H1 (cell line): Measurements from ENCODE around the gene PLCB1. TPM values are rescaled to one million over a fixed set of nuclear protein-coding genes. Genes with fewer than 3 reads are reported as not detected.

ENCODE experiments used
- KDM4A ChIP-seq: IDR thresholded peaks from one replicate; pipeline ENCODE4 v1.7.1; 2012; ENCODE audit warnings: low read depth, mild to moderate bottlenecking, moderate library complexity, low read length, inconsistent platforms; ENCODE audit not compliant: severe bottlenecking
- PHF8 ChIP-seq: fragments of 200-600 bp; sonication (generic); conservative IDR thresholded peaks from 2 replicates; pipeline ENCODE4 v1.7.1; 2012; ENCODE audit warnings: low read depth, mild to moderate bottlenecking, inconsistent platforms, low read length, moderate library complexity
- RFX5 ChIP-seq: IDR thresholded peaks from 2 replicates; pipeline ENCODE4 v1.6.1; 2011; ENCODE audit warnings: low read depth, low read length, improper control_type of control experiment, borderline replicate concordance
- TAF7 ChIP-seq: optimal IDR thresholded peaks from 2 replicates; pipeline ENCODE3; 2011; ENCODE audit warnings: low read depth, mild to moderate bottlenecking, inconsistent platforms, low read length, moderate library complexity, borderline replicate concordance
- polyA plus RNA-seq, 7 experiments: library from polyadenylated mRNA; depleted of rRNA in 3 of 7; stranded (reverse) in 5 of 7; unstranded in 2 of 7; fragments of >200 nt in 5 of 7; fragments of 200-250 nt in 2 of 7; gene quantifications; 1 replicate in 5 of 7; 2 replicates in 1 of 7; 4 replicates in 1 of 7; pipeline versions ENCODE4 v1.2.1 to v1.2.3, GENCODE V29; 2011 to 2013; ENCODE audit warnings: missing spikeins in 2 of 7, mixed read lengths in 2 of 7
- total RNA-seq: library from RNA; stranded (reverse); fragmentation: NEBNext Ultra II Directional; extraction: Animal tissue kit (Norgen Biotek cat#: 25700); gene quantifications from 2 replicates; pipeline ENCODE4 v1.2.1, GENCODE V29; 2021

PLCB1 gene
- total and polyA plus RNA-seq, 2 of the 8 experiments (the other 6 are each of a cell fraction or from before 2014, with no cell fraction given), result 2.6 to 9.1 TPM

DNA sequence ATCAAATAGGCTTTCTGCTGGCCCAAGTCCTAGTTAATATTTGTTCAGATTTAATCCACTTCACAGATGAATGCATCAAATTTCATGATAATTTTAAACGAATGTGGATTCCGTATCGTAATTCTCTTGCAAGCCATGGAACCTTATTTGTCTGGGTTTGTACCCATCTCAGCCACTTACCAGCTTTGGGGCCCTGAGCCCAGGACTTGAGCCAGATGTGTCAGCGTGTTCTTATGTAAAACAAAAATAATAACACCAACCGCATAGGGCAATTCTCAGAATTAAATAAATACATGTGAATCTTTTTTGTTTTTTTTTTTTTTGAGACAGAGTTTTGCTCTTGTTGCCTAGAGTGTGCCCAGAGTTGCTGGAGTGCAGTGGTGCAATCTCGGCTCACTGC is 654.3 kb downstream of the PLCB1 start (continued):
- TF ChIP-seq RFX5 (no peak), TAF7 (no peak), PHF8 (no peak), KDM4A (no peak)
